Measurements from ENCODE around the gene ZNF253.
"Not testable (repeated sequence)": the region's sequence is repeated elsewhere in the genome, so short reads cannot be mapped to it uniquely, and the experiment has no call there.

Gene ZNF253

GRCh38 chr19:19865750-19866610, at the start of gene ZNF253:
Gene ZNF253, plus strand, starts transcription at chr19:19865882. Its CDS starts 115 bp downstream, at chr19:19865997.
- peak; percentile 89 to 90 for DNase-seq (ENCODE audit: low read depth in 2 of 2, low spot score in 1 of 2)

- DNase-seq (ENCODE audit: low read depth in 2 of 2, low spot score in 1 of 2): no peak
Measured at GRCh38 chr19:19816679-19817078, 49.0 kb upstream of the ZNF253 start.

DNA sequence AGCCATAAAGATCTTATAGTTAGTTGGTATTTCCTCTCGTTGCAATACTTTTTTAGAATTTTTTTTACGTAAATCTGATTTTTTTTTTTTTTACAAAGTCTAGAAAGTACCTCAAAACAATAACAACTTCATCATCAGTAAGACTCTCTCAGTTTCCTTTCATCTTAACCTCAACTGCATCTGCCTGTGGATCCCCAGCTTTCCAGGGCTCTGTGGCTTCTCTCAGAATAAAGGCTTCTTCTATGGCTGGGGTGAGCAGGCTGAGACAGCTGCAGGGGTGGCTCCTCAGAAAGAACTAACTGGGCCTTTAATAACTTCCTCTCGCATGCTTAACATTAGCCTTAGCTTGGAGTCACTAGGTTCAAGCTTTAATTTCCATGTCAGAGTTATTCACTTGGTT, 48.3 kb upstream of the ZNF253 start:
- no peak for DNase-seq (ENCODE audit: low read depth in 2 of 2, low spot score in 1 of 2)

- DNase-seq (ENCODE audit: low read depth in 2 of 2, low spot score in 1 of 2): no peak
Measured at GRCh38 chr19:19820774-19821320, 44.8 kb upstream of the ZNF253 start.

- DNase-seq (ENCODE audit: low read depth in 2 of 2, low spot score in 1 of 2): peak; percentile 93 to 94
Measured at GRCh38 chr19:19821366-19821951, 44.2 kb upstream of the ZNF253 start, which contains the start of gene ZNF506. Gene ZNF506, minus strand, starts transcription at chr19:19821750. Its CDS starts 147 bp downstream, at chr19:19821603.

GRCh38 chr19:19821976-19822375, 43.7 kb upstream of the ZNF253 start:
- DNase-seq (ENCODE audit: low read depth in 2 of 2, low spot score in 1 of 2): not testable (repeated sequence)

GRCh38 chr19:19823916-19824315, 41.8 kb upstream of the ZNF253 start:
- DNase-seq (ENCODE audit: low read depth in 2 of 2, low spot score in 1 of 2): no peak

- no peak for DNase-seq (ENCODE audit: low read depth in 2 of 2, low spot score in 1 of 2)
Measured at GRCh38 chr19:19826875-19827274, 38.8 kb upstream of the ZNF253 start.

GRCh38 chr19:19835560-19836038, 30.1 kb upstream of the ZNF253 start:
- DNase-seq (ENCODE audit: low read depth in 2 of 2, low spot score in 1 of 2): no peak

- no peak for DNase-seq (ENCODE audit: low read depth in 2 of 2, low spot score in 1 of 2)
Measured at GRCh38 chr19:19847781-19848180, 17.9 kb upstream of the ZNF253 start.

GRCh38 chr19:19849056-19849455, 16.6 kb upstream of the ZNF253 start:
- no peak for DNase-seq (ENCODE audit: low read depth in 2 of 2, low spot score in 1 of 2)

GRCh38 chr19:19851740-19852139, 13.9 kb upstream of the ZNF253 start:
- DNase-seq (ENCODE audit: low read depth in 2 of 2, low spot score in 1 of 2): not testable (repeated sequence)

GRCh38 chr19:19858751-19859150, 6.9 kb upstream of the ZNF253 start:
- DNase-seq (ENCODE audit: low read depth in 2 of 2, low spot score in 1 of 2): no peak

GRCh38 chr19:19860756-19861390, 4.8 kb upstream of the ZNF253 start:
- peak in 1 of 2 donors; percentile 13 for DNase-seq (ENCODE audit: low read depth in 2 of 2, low spot score in 1 of 2)

GRCh38 chr19:19866611-19867248, 1.0 kb downstream of the ZNF253 start:
- peak in 1 of 2 donors; percentile 1 for DNase-seq (ENCODE audit: low read depth in 2 of 2, low spot score in 1 of 2)

GRCh38 chr19:19870086-19870485, 4.4 kb downstream of the ZNF253 start:
- not testable (repeated sequence) for DNase-seq (ENCODE audit: low read depth in 2 of 2, low spot score in 1 of 2)

GRCh38 chr19:19871932-19872331, 6.2 kb downstream of the ZNF253 start:
- no peak for DNase-seq (ENCODE audit: low read depth in 2 of 2, low spot score in 1 of 2)

GRCh38 chr19:19873381-19873780, 7.7 kb downstream of the ZNF253 start:
- DNase-seq (ENCODE audit: low read depth in 2 of 2, low spot score in 1 of 2): no peak

GRCh38 chr19:19877724-19878123, 12.0 kb downstream of the ZNF253 start:
- no peak for DNase-seq (ENCODE audit: low read depth in 2 of 2, low spot score in 1 of 2)

DNA sequence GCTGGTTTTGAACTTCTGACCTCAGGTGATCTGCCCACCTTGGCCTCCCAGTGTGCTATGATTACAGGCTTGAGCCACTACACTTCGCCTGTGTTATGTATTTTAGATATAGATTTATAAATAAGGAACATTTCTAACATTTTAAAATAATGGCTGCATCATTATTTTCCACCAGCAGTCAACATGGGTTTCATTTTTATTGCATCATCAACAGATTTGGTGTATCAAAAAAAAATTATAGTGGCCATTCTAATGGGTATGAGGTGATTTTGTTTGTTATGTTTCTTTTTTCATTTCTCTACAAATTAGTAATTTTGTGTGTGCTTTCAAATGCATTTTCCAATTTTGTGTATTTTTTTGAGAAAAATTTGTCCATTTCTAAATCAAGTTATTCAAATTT, 18.9 kb downstream of the ZNF253 start:
- DNase-seq (ENCODE audit: low read depth in 2 of 2, low spot score in 1 of 2): no peak

Data from stimulated activated CD8-positive, alpha-beta memory T cell treated with anti-CD3 and anti-CD28 coated beads, Interleukin-4, amount 100 ng/mL, for 4 hours (primary cell).